HCT116 (cell line): ENCODE measurements around the gene CYP2U1.

ENCODE experiments used
- CTCF ChIP-seq, 3 experiments: fragments of 200-600 bp in 1 of 3; sonication (generic) in 1 of 3; IDR thresholded peaks in 2 of 3; conservative IDR thresholded peaks in 1 of 3; 2 replicates each; pipeline ENCODE4 v1.5.1; 2012 to 2017; ENCODE audit warnings: low read depth in 2 of 3, low read length in 2 of 3, antibody characterized with exemption in 1 of 3, borderline replicate concordance in 1 of 3, control low read depth in 1 of 3, mild to moderate bottlenecking in 1 of 3, mixed read lengths in 1 of 3, mixed run types in 1 of 3, moderate library complexity in 1 of 3; ENCODE audit not compliant: insufficient read depth in 1 of 3
- EZH2 ChIP-seq: fragments of 200-600 bp; sonication (generic); IDR thresholded peaks from 2 replicates; pipeline ENCODE4 v1.6.1; 2017; ENCODE audit warnings: antibody characterized with exemption, mixed run types
- SIN3A ChIP-seq: IDR thresholded peaks from 2 replicates; pipeline ENCODE4 v1.6.1; 2012; ENCODE audit warnings: low read depth
- TF ChIP-seq, protein P1 (sequence below): IDR thresholded peaks from 2 replicates; pipeline ENCODE4 v1.6.1; 2012

GRCh38 chr4:107978716-107979451, 47.5 kb downstream of the CYP2U1 start:
- TF ChIP-seq, protein P1, sequence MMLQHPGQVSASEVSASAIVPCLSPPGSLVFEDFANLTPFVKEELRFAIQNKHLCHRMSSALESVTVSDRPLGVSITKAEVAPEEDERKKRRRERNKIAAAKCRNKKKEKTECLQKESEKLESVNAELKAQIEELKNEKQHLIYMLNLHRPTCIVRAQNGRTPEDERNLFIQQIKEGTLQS: no peak
- no peak for TF ChIP-seq CTCF (IDR thresholded peaks at IDR 0.05 in 2 of 3, conservative IDR thresholded peaks at IDR 0.05 in 1 of 3; ENCODE audit: borderline replicate concordance in 1 of 3, insufficient read depth in 1 of 3, low read depth in 2 of 3, low read length in 2 of 3)
- no peak for TF ChIP-seq EZH2
- no peak for TF ChIP-seq SIN3A
